Neural progenitor cell (in vitro differentiated cells): ENCODE measurements around the gene RNF145.

Experiments used
- CTCF ChIP-seq: fragments of 200-600 bp; sonication (generic); IDR thresholded peaks from 2 replicates; pipeline ENCODE4 v1.5.1; 2017; ENCODE audit warnings: antibody characterized with exemption, mild to moderate bottlenecking
- EZH2 ChIP-seq: fragments of 200-600 bp; sonication (generic); IDR thresholded peaks from 2 replicates; pipeline ENCODE4 v1.6.1; 2017; ENCODE audit warnings: antibody characterized with exemption, mild to moderate bottlenecking, moderate library complexity

GRCh38 chr5:159185773-159186172 is 23.6 kb downstream of the RNF145 start:
- TF ChIP-seq CTCF (no peak), EZH2 (no peak)
